Suprapubic skin (tissue), 4 donors: ENCODE measurements around the gene SAMD14. TPM values are rescaled to one million over a fixed set of nuclear protein-coding genes. Genes with fewer than 3 reads are reported as not detected.

Source experiments
- DNase-seq, 2 donors: peaks; one replicate each; pipeline ENCODE4 v3.0.0-alpha.2; 2019; ENCODE audit warnings: low spot score in 2 of 2
- H3K27ac ChIP-seq: fragments of 200-600 bp; sonication (generic); one replicate; pipeline ENCODE4 v1.5.1; 2019
- H3K27me3 ChIP-seq: fragments of 200-600 bp; sonication (generic); one replicate; pipeline ENCODE4 v1.5.1; 2019
- H3K36me3 ChIP-seq: fragments of 200-600 bp; sonication (generic); one replicate; pipeline ENCODE4 v1.5.1; 2019
- H3K4me1 ChIP-seq: fragments of 200-600 bp; sonication (generic); one replicate; pipeline ENCODE4 v1.5.1; 2019
- H3K4me3 ChIP-seq: fragments of 200-600 bp; sonication (generic); one replicate; pipeline ENCODE4 v1.5.1; 2019; ENCODE audit warnings: mild to moderate bottlenecking
- H3K9me3 ChIP-seq: fragments of 200-600 bp; sonication (generic); one replicate; pipeline ENCODE4 v1.5.1; 2019
- CTCF ChIP-seq, 2 donors: fragments of 200-600 bp in 1 of 2; fragments of 450-650 bp in 1 of 2; sonication (generic) in 1 of 2; IDR thresholded peaks; one replicate each; pipeline ENCODE4 v1.5.1; 2016 to 2019; ENCODE audit warnings: antibody characterized with exemption in 2 of 2, mild to moderate bottlenecking in 1 of 2, moderate library complexity in 1 of 2
- EP300 ChIP-seq: sonication (generic); formaldehyde crosslinking; IDR thresholded peaks from one replicate; pipeline ENCODE4 v1.6.1; 2017; ENCODE audit warnings: antibody characterized with exemption
- POLR2A ChIP-seq, 2 donors: fragments of 450-650 bp; IDR thresholded peaks; one replicate each; pipeline ENCODE4 v1.6.1; 2017; ENCODE audit warnings: antibody characterized with exemption in 2 of 2, mild to moderate bottlenecking in 2 of 2, moderate library complexity in 2 of 2
- POLR2AphosphoS5 ChIP-seq, 3 donors: sonication (generic); formaldehyde crosslinking; IDR thresholded peaks; one replicate each; pipeline ENCODE4 v1.6.1; 2017; ENCODE audit warnings: antibody characterized with exemption in 3 of 3
- WGBS: methylation state at CpG from one replicate; pipeline ENCODE4 v1.1.5; 2018; 5-methylcytosine and 5-hydroxymethylcytosine counted together
- total RNA-seq, 4 donors: library from RNA; depleted of rRNA; stranded (reverse); fragments of >200 nt; gene quantifications; one replicate each; pipeline ENCODE4 v1.1.0, GENCODE V29; 2016

Gene SAMD14
- total RNA-seq, 4 donors from 2014 or later, result 0.68 TPM; not detected in 3

GRCh38 chr17:50175035-50175807 is 45.3 kb upstream of the SAMD14 start:
- DNase-seq, result no peak
- Histone ChIP-seq H3K36me3 (no peaks in the 10 kb centered on the region), H3K4me1 (peaks cover 35% of the 10 kb centered on the region), H3K27me3 (no peaks in the 10 kb centered on the region), H3K9me3 (no peaks in the 10 kb centered on the region), H3K27ac (no peak overlapping the region), H3K4me3 (no peak overlapping the region)
- 79% methylated on average over 6 of the region's 16 CpGs for WGBS
- TF ChIP-seq POLR2AphosphoS5 (IDR thresholded peaks at IDR 0.05), result no peak
- TF ChIP-seq POLR2A (IDR thresholded peaks at IDR 0.05), result no peak
- TF ChIP-seq CTCF (IDR thresholded peaks at IDR 0.05), result no peak
- TF ChIP-seq EP300, result no peak

- H3K27me3 ChIP-seq, result no peaks in the 10 kb centered on the region
- H3K36me3 ChIP-seq, result no peaks in the 10 kb centered on the region
- peaks cover 37% of the 10 kb centered on the region for H3K4me1 ChIP-seq
- 82% methylated on average over 6 of the region's 6 CpGs for WGBS
- DNase-seq, result no peak
- no peaks in the 10 kb centered on the region for H3K9me3 ChIP-seq
- H3K4me3 ChIP-seq, result no peak overlapping the region
- TF ChIP-seq CTCF (IDR thresholded peaks at IDR 0.05), result no peak
- TF ChIP-seq EP300, result no peak
- TF ChIP-seq POLR2AphosphoS5 (IDR thresholded peaks at IDR 0.05), result no peak
- TF ChIP-seq POLR2A (IDR thresholded peaks at IDR 0.05), result no peak
- no peak overlapping the region for H3K27ac ChIP-seq
These were observed 44.5 kb upstream of the SAMD14 start for GRCh38 chr17:50174444-50174843.

- WGBS, result 67% methylated on average over 10 of the region's 10 CpGs
- TF ChIP-seq EP300 (no peak), CTCF (IDR thresholded peaks at IDR 0.05) (no peak), POLR2A (IDR thresholded peaks at IDR 0.05) (no peak), POLR2AphosphoS5 (IDR thresholded peaks at IDR 0.05) (no peak)
- DNase-seq, result no peak
- Histone ChIP-seq H3K27me3 (no peaks in the 10 kb centered on the region), H3K9me3 (no peaks in the 10 kb centered on the region), H3K4me3 (no peak overlapping the region), H3K27ac (peak overlapping the region; percentile 71), H3K36me3 (no peaks in the 10 kb centered on the region), H3K4me1 (peaks cover 39% of the 10 kb centered on the region)
These were observed 43.5 kb upstream of the SAMD14 start for GRCh38 chr17:50173335-50173941.

GRCh38 chr17:50172936-50173334 is 43.0 kb upstream of the SAMD14 start:
- H3K36me3 ChIP-seq, result no peaks in the 10 kb centered on the region
- no peak overlapping the region for H3K4me3 ChIP-seq
- 63% methylated on average over 6 of the region's 6 CpGs for WGBS
- H3K4me1 ChIP-seq, result peaks cover 34% of the 10 kb centered on the region
- no peak for DNase-seq
- H3K9me3 ChIP-seq, result no peaks in the 10 kb centered on the region
- peak overlapping the region; percentile 71 for H3K27ac ChIP-seq
- TF ChIP-seq POLR2A (IDR thresholded peaks at IDR 0.05), result no peak
- no peak for TF ChIP-seq EP300
- no peak for TF ChIP-seq CTCF (IDR thresholded peaks at IDR 0.05)
- no peak for TF ChIP-seq POLR2AphosphoS5 (IDR thresholded peaks at IDR 0.05)
- H3K27me3 ChIP-seq, result no peaks in the 10 kb centered on the region

- DNase-seq, result no peak
- no peaks in the 10 kb centered on the region for H3K9me3 ChIP-seq
- peaks cover 26% of the 10 kb centered on the region for H3K4me1 ChIP-seq
- TF ChIP-seq CTCF (IDR thresholded peaks at IDR 0.05), result no peak
- no peak for TF ChIP-seq POLR2AphosphoS5 (IDR thresholded peaks at IDR 0.05)
- no peak for TF ChIP-seq EP300
- TF ChIP-seq POLR2A (IDR thresholded peaks at IDR 0.05), result no peak
- 100% methylated on average over 1 of the region's 11 CpGs for WGBS
- H3K27me3 ChIP-seq, result no peaks in the 10 kb centered on the region
- H3K36me3 ChIP-seq, result no peaks in the 10 kb centered on the region
- no peak overlapping the region for H3K27ac ChIP-seq
- no peak overlapping the region for H3K4me3 ChIP-seq
These were observed 42.2 kb upstream of the SAMD14 start for GRCh38 chr17:50172130-50172529.
